CMK (cell line): ENCODE measurements around the gene LRMDA.

Experiments
- DNase-seq: peaks from one replicate; pipeline ENCODE4 v3.0.0-alpha.2; 2010; ENCODE audit warnings: low read depth

LRMDA gene

DNA sequence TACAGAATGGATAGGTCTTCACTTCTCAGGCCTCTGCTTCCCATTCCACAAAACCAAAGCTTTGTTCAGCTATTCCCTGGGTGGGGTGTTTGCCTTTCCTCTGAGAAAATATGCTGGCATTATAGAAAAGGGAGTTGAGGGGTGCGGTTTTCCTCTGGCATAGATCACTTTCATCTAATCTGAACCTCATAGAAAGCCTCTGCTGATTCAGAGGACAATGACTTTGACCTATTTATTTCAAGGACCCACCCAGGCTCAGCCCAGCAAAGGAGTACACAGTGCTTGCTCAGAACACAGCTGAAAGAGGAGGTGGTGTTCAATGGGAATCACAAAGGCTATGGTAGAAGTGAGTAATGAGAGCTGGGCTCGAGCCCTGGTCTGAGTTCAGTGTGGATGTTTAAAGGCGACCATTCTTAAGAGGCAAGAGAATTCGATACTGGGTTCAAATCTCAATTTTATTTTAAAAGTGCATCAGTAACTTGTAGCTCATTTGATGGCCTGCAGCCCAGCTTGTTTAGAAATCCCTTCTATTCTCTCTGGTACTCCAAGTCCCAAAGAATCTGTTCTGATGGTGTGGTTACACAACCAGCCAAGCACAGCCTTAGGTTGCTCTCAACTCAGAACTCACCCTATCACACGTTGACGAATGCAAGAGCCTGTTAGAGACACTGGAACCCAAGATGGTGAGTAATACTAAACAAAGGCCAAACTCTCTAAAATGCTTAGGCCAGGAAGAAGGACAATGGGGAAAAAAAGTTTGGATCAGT lies 1012.8 kb downstream of the LRMDA start:
- no peak for DNase-seq

DNA sequence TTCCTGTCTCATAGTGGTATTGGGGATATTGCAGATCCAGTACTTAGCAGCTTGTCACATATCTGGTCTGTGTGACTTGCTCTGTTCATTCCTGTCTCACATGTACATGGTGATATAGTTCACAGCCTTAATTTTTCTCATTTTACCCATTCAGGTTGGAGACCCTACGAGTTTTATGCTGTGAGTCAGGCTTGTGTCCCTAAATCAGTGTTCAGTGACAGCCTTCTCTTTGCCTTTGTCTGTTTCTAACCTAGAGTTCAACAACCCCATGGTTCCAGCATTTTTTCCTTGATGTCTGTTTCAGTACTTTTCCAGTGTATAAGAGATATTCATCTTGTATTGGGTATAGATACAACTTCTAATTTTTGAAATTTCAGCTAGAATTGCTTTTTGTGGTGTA lies 1016.2 kb downstream of the LRMDA start:
- no peak for DNase-seq

DNA sequence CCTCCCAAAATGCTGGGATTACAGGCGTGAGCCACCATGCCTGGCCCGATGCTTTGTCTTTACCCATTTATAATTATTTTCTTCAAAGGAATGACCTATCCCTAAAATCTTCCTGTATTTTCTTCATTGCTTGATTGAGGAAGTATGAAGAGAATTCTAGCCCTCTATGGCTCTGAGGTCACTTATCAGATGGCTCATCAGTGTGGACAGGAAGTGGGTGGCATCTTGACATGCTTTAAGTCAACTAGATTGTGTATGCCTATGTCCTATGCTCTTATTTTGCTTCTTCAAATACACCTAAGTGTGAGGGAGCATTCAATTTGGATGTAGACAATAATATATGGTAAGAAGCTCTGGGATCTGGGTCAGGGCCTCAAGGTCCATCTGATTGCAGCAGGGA lies 1020.5 kb downstream of the LRMDA start:
- DNase-seq, result no peak

DNA sequence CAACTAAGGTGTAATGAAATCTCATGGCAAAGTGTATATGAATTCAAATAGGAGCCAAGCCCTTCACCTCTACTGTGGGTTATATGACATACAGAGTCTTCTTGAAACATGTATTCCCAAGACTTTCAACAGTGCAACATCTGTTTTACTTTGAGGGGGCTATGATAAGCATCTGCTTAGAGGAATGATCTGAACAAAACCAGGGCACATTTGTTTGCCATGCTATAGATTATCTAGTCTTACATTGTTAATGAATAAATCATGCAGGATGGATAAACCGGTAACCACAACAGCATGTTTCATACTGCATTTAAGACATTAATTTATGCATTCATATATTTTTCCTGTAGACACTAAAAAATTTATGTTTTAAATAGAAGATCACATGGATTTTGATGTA lies 1021.9 kb downstream of the LRMDA start:
- DNase-seq, result no peak

DNA sequence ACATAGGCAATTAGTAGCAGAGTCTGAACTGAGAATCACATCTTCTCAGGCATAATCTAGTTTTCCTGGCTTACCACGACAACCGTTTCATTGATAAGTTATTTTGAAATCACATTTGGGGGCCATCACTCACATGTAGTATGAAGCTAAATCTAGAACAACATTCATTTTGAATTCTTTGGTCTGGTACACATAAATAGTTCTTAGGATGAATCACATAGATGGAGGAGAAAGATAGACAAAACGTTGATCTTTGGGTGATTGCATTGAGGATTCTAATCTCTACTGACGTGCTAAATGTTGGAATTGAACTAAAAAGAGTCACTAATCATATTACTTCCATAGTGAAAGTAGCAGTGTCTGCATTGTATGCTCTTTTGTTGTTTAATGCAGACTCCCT lies 1022.6 kb downstream of the LRMDA start:
- no peak for DNase-seq

DNA sequence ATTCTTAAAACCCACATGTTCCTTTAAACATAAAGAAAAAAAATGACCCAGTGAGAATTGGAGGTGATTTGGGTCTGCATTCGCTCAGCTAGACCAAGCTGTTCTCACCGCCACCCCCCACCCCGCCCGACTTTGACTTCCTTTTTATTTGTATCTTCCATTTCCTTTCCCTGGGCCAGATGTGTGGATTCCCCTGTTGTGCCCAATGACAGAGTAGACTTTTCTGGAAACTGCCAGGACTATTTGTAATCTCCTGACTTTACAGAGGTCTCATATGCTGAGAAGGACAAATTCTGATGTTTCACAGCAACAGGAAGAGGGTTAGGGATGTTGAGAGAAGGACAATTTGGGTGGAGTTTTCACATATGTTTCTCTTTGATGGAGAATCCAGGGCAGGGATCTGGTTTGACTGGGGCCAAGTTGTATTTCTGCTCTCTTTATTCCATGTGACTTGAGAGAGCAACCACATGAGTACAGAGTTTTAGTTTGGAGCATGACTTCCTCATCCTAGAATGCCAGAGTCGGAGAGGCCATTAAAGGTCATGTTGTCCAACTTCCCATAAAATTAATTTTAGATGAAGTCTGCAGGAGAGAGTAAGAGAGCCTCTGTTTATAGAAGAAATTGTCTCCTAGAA lies 1023.2 kb downstream of the LRMDA start:
- no peak for DNase-seq

- no peak for DNase-seq
Observed at GRCh38 chr10:76456197-76456596, 1024.8 kb downstream of the LRMDA start.

GRCh38 chr10:76459016-76459730 lies 1027.7 kb downstream of the LRMDA start:
- no peak for DNase-seq

- DNase-seq, result no peak
Observed at GRCh38 chr10:76461024-76461423, 1029.6 kb downstream of the LRMDA start.

DNA sequence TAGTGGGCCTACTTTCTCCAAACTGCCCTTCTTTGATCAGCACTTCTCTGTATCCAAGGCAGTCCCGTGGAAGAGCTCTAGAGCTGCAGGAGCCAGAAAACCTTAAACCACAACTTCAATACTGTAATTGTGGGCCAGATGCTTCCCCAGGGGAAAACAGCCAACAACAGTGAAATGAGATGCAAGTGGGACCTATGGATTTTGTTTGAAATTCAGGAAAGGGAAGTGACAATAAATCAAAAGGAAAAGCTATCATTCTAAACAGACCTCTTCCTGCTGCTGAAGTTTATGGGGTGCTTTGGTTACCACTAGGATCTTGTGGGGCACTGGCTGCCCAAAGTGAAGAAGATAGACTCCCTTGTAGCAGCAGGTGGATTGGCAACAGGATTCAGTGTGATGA lies 1031.7 kb downstream of the LRMDA start:
- DNase-seq, result no peak

- no peak for DNase-seq
Observed at GRCh38 chr10:76466836-76467503, 1035.5 kb downstream of the LRMDA start.

DNA sequence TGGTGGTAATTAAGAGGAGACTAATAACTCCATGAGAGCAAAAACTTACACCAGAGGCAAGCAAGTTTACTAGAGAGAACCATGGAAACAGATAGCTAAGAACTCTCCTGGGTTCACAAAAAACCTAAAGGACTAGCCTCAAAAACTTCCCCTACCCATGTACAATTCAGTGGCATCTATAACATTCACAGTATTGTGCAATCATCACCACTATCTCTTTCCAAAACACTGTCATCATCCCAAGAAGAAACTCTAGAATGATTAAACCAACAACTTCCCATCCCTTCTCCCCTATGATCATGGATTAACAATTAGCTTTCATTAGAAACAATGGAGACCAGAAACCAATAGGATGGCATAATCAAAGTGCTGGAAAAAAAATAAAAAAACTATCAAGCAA lies 1038.3 kb downstream of the LRMDA start:
- no peak for DNase-seq

- no peak for DNase-seq
Observed at GRCh38 chr10:76479103-76479790, 1047.8 kb downstream of the LRMDA start.

DNA sequence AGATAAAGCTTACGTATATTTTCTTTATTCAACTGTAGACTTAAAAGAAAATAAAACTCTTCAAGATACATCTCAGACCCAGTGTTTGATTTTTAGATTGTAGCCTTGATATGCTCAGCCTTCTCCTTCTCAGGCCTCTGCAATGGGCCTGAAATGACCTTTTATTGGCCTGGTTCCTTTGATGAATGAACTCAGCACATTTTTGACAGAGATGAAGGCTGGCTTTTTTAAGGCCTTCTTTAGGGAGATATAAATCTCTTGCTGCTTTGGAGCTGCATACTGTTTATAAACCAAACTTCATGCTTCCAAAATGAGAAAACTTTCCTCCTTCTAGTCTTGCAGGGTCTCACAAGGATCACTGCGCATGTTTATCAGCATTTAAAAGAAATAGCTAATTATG lies 1049.8 kb downstream of the LRMDA start:
- no peak for DNase-seq

- DNase-seq, result no peak
Observed at GRCh38 chr10:76487582-76487981, 1056.2 kb downstream of the LRMDA start.

DNA sequence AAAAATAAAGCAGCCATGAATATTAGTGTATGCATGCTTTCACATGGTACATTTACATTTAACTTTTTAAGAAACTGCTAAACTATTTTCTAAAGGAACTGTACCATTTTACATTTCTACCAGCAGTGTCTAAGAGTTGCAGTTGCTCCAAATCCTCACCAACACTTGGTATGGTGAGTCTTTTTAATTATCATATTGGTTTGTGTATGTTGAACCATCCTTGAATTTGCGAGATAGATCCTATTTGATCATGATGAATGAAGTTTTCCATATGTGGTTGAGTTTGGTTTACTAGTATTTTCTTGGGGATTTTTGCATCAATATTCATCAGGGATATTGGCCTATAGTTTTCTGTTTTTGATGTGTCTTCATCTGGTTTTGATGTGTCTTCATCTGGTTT lies 1057.2 kb downstream of the LRMDA start:
- DNase-seq, result no peak

DNA sequence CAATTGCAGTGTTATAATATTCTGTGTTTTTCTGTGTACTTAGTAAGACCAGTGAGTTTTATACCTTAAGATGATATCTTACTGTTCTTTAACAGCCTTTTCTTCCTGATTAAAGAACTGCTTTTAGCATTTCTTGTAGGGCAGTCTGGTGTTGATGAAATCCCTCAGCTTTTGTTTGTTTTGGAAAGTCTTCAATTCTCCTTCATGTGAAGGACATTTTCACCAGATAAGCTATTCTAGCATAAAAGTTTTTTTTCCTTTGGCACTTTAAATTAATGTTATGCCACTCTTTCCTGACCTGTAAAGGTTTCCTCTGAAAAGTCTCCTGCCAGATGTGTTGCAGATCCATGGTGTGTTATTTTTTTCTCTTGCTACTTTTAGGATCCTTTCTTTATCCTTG lies 1059.8 kb downstream of the LRMDA start:
- no peak for DNase-seq

DNA sequence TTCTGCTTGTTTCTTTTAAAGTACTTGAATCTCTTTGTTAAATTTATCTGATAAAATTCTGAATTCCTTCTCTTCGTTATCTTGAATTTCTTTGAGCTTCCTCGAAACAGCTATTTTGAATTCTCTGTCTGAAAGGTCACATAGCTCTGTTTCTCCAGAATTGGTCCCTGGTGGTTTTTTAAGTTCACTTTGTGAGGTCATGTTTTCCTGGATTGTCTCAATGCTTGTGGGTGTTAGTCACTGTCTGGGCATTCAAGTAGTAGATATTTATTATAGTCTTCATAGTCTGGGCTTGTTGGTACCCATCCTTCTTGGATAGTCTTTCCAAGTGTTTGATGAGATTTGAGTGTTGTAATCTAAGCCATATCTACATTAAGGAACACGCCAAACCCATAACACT lies 1060.6 kb downstream of the LRMDA start:
- no peak for DNase-seq

DNA sequence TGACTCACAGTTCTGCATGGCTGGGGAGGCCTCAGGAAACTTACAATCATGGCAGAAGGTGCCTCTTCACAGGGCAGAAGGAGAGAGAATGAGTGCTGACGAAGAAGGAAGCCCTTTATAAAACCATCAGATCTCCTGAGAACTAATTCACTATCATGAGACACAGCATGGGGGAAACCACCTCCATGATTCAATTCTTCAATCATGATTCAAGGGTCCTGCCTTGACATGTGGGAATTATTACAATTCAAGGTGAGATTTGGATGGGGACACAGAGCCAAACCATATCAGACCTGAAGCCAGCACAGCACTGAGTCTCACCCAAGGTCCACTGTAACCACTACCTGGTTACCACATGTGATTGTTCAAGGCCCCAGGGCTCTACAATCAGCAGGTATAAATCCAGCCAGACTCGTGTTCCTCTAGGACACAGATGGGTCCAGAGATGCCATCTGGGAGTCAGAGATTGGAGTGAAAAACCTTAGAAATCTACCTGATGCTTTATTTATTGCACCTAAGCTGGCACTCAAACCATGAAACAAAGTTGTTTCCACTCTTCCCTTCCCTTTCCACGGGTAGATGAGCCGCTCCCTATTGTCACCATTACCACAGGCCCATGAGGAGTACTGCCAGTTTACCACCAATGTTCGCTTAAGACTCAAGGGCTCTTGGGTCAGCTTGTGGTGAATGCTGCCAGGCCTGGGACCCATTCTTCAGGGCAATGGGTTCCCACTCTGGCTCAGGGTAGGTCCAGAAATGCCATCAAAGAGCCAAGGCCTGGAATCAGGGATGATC lies 1061.5 kb downstream of the LRMDA start:
- DNase-seq, result no peak

DNA sequence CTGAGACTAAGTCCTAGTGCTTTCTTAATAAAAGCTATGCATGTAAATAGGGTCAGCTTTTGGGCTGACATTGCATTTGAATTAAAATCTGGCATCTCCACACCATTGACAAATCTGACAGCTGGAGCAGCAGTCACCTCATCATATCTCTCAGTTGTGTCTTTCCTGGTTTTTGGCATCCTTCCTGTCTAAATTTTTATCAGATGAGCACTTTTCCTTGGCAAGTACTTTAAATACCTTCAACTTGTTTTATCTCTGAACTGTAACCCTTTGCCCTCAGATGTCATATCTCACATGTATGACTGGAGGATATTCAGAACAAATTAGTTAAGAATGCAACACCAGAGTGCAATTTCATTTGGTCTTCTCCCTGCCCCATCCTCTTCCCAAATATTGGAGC lies 1066.2 kb downstream of the LRMDA start:
- DNase-seq, result no peak

DNA sequence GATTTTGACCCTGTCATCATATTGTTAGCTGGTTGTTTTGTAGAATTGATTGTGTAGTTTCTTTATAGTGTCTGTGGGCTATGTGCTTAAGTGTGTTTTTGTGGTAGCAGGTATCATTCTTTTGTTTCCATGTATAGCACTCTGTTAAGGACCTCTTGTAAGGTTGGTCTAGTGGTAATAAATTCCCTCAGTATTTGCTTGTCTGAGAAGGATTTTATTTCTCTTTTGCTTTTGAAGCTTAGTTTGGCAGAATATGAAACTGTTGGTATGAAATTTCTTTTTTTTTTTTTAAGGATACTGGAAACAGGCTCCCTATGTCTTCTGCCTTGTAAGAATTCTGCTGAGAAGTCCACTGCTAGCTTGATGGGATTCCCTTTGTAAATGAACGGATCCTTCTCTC lies 1073.4 kb downstream of the LRMDA start:
- DNase-seq, result no peak
